SK-N-SH (cell line): ENCODE data around the gene MRM2. TPM values are rescaled to one million over a fixed set of nuclear protein-coding genes. Genes with fewer than 3 reads are reported as not detected.

ENCODE experiments used
- polyA plus RNA-seq, 3 experiments: library from polyadenylated mRNA; depleted of rRNA; stranded (reverse); fragments of >200 nt; gene quantifications; 2 replicates each; pipeline ENCODE4 v1.2.3, GENCODE V29; 2012

Gene MRM2
- polyA plus RNA-seq, 1 of the 3 experiments (the other 2 are of a cell fraction): 30.7 TPM

Other genes with a start within 250 kb of the MRM2 start
- gene MAD1L1, start 9.3 kb downstream of the MRM2 start, polyA plus RNA-seq (2012; rRNA removed): 28.7 and 46.2 TPM in 2 replicates
- 79.5 and 98.1 TPM in 2 replicates for gene NUDT1, start within 50 bp of the MRM2 start, polyA plus RNA-seq (2012; rRNA removed)
- gene SNX8, start 72.2 kb upstream of the MRM2 start, polyA plus RNA-seq (2012; rRNA removed): 20.6 and 21.1 TPM in 2 replicates
- gene EIF3B, start 112.6 kb upstream of the MRM2 start, polyA plus RNA-seq (2012; rRNA removed): 140 and 151 TPM in 2 replicates
- gene CHST12, start 161.4 kb upstream of the MRM2 start, polyA plus RNA-seq (2012; rRNA removed): 26.7 and 32.7 TPM in 2 replicates
- not detected in 2 replicates for gene GRIFIN, start 234.2 kb upstream of the MRM2 start, polyA plus RNA-seq (2012; rRNA removed)